Heart left ventricle (tissue), 16 donors: ENCODE data around the gene PKDCC. TPM values are rescaled to one million over a fixed set of nuclear protein-coding genes. Genes with fewer than 3 reads are reported as not detected.

ENCODE experiments used
- ATAC-seq, 4 donors: fragments of 200-7000 bp; cut with Tn5 transposase; one replicate each; pipeline ENCODE4 v1.9.1; 2020 to 2022; ENCODE audit warnings: moderate library complexity in 4 of 4, mild to moderate bottlenecking in 3 of 4, moderate number of reproducible peaks in 1 of 4
- DNase-seq, 5 donors: peaks; one replicate each; pipeline ENCODE4 v3.0.0-alpha.2; 2020
- H3K27ac ChIP-seq, 12 donors: fragments of 200-600 bp; sonication (generic) in 4 of 12; one replicate each; pipeline versions ENCODE4 v1.5.0 to v1.8.0; 2016 to 2022; ENCODE audit warnings: mild to moderate bottlenecking in 2 of 12
- H3K27me3 ChIP-seq, 9 donors: fragments of 200-600 bp; sonication (generic) in 2 of 9; one replicate each; pipeline versions ENCODE4 v1.5.1 to v1.8.0; 2016 to 2022; ENCODE audit warnings: mild to moderate bottlenecking in 3 of 9
- H3K36me3 ChIP-seq, 9 donors: fragments of 200-600 bp; sonication (generic) in 2 of 9; one replicate each; pipeline versions ENCODE4 v1.5.0 to v1.8.0; 2018 to 2022; ENCODE audit warnings: mild to moderate bottlenecking in 2 of 9
- H3K4me1 ChIP-seq, 12 donors: fragments of 200-600 bp; sonication (generic) in 4 of 12; one replicate each; pipeline versions ENCODE4 v1.5.0 to v1.8.0; 2016 to 2022; ENCODE audit warnings: mild to moderate bottlenecking in 3 of 12
- H3K4me3 ChIP-seq, 12 donors: fragments of 200-600 bp; sonication (generic) in 4 of 12; one replicate each; pipeline versions ENCODE4 v1.5.0 to v1.8.0; 2017 to 2022; ENCODE audit warnings: mild to moderate bottlenecking in 9 of 12, moderate library complexity in 4 of 12
- H3K9me3 ChIP-seq, 12 donors: fragments of 200-600 bp; sonication (generic) in 4 of 12; one replicate each; pipeline versions ENCODE4 v1.5.0 to v1.8.0; 2016 to 2022; ENCODE audit warnings: mild to moderate bottlenecking in 1 of 12
- POLR2A ChIP-seq, 2 donors: fragments of 450-650 bp; IDR thresholded peaks; one replicate each; pipeline ENCODE4 v1.6.1; 2017; ENCODE audit warnings: antibody characterized with exemption in 2 of 2, mild to moderate bottlenecking in 2 of 2, moderate library complexity in 2 of 2
- WGBS, 4 donors: extraction: QIAGEN DNeasy Blood & Tissue Kit in 2 of 4; methylation state at CpG; one replicate each; pipeline versions ENCODE4 v1.1.5 to v1.1.7; 2013 to 2018; 5-methylcytosine and 5-hydroxymethylcytosine counted together
- intact Hi-C, 10 donors: fragments of 100-400 bp; cut with DNase I; formaldehyde crosslinking; loops; one replicate each; pipeline versions ENCODE4 v1.11.1 to v1.14.2; 2022
- polyA plus RNA-seq, 2 donors: library from polyadenylated mRNA; stranded (reverse); fragments of 200-250 nt; gene quantifications; one replicate each; pipeline ENCODE4 v1.2.3, GENCODE V29; 2013
- total RNA-seq, 9 donors: library from RNA; depleted of rRNA in 2 of 9; stranded (reverse); fragments of >200 nt in 2 of 9; fragmentation: NEBNext Ultra II Directional in 3 of 9; extraction: Animal tissue kit (Norgen Biotek cat#: 25700) in 3 of 9; gene quantifications; one replicate each; pipeline versions ENCODE4 v1.1.0 to v1.2.4, GENCODE V29; 2016 to 2023
- TF ChIP-seq, protein P1 (sequence below), 12 donors: fragments of 200-600 bp; sonication (generic) in 4 of 12; IDR thresholded peaks; one replicate each; pipeline versions ENCODE4 v1.5.0 to v1.8.0; 2018 to 2022; ENCODE audit warnings: antibody characterized with exemption in 12 of 12, mild to moderate bottlenecking in 5 of 12
- donor health status: ischemic (EF 13 %, LVEDD 7.1; RV severe dilation, severe dysfunction).
- donor health status: healthy with polysubstance abuse.
- donor health status: DM: no; HTN: yes; CAD: no.
- donor health status: DM: no; HTN: no; CAD: no.
- donor health status: ischemic (EF 25% LVEDD 6.9; RV normal size, moderate dysfunction).
- donor health status: ischemic (EF 25% LVEDD 5.7; RV mildly dilated, moderate dysfunction).
- donor health status: healthy.
- donor health status: DM: yes; HTN: yes; CAD: no.
- donor health status: ischemic (EF 35%, LVEDD 5.7; RV mildly dilated, moderate dysfunction).
- donor health status: nonischemic (EF 11% LVEDD 7.7; RV severe dilation, severe dysfunction).
- donor health status: DM: yes; HTN: yes; CAD: no.
- donor health status: PGD.
- donor health status: ischemic (EF 29% LVEDD 5.4; RV normal size, mild dysfunction).
- donor health status: nonischemic (EF 23%, LVEDD 6.1; RV moderate dilation, normal function).

Gene PKDCC
- total and polyA plus RNA-seq, 11 donors, result 22.7 to 124 (median 53.2) TPM

DNA sequence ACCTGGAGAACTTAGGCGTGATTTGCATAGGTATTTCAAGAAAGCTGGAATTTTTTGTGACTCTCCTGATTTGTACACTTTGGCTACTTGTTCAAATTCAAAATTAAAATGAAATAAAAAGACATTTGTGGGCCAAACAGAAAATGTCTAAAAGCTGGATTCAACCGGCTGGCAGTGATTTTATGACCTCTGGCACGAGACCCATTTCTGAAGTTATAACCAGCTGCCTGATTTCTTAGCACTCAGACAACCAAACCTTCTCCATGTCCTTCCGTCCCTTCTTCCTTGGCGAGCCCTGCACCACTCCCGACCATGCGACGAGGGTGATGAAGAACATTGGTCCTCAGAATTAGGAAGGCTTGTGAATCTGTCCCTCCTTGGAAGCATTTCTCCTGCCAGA is 19.7 kb downstream of the PKDCC start:
- Histone ChIP-seq H3K4me1 (peaks cover 0 to 26% (median 13%) of the 10 kb centered on the region in 12 donors), H3K36me3 (no peaks in the 10 kb centered on the region), H3K27me3 (no peaks in the 10 kb centered on the region), H3K9me3 (peaks cover 0 to 2% (median 0%) of the 10 kb centered on the region in 12 donors), H3K27ac (no peak overlapping the region), H3K4me3 (no peak overlapping the region)
- no peak for ATAC-seq
- no peak for DNase-seq
- intact Hi-C loops, result no loop called here
- 88 to 93% (median 90%) methylated on average over 8 of the region's 8 CpGs for WGBS, 4 donors
- no peak for TF ChIP-seq POLR2A (IDR thresholded peaks at IDR 0.05)

DNA sequence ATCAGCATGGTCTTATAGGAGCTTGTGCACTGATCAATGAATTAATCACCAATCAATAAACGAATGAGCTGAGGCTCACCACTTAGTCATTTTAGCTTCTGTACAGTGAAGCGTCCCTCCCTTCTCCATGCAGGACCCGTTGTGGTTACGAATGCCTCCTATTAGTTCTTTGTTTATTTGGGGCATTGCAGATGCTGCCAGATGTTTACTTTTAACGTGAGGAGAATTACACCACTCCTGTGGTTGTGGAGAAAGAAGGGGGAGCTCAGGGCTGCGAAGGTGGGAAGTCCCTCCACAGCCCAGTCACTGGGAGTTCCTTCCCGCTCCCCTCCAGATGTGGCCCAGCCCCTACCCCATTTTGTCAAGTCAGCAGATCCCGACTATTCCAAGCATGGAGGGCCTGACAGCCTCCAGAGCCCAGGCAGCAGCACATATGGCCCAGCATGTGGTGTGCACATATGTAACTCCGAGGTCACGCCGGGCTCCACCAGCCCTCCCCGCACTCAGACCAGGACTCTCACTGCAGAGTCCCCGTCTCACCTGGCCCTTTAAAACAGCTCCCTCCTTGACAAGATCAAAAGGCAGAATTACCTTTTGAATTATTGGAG is 20.9 kb downstream of the PKDCC start:
- TF ChIP-seq, protein P1, sequence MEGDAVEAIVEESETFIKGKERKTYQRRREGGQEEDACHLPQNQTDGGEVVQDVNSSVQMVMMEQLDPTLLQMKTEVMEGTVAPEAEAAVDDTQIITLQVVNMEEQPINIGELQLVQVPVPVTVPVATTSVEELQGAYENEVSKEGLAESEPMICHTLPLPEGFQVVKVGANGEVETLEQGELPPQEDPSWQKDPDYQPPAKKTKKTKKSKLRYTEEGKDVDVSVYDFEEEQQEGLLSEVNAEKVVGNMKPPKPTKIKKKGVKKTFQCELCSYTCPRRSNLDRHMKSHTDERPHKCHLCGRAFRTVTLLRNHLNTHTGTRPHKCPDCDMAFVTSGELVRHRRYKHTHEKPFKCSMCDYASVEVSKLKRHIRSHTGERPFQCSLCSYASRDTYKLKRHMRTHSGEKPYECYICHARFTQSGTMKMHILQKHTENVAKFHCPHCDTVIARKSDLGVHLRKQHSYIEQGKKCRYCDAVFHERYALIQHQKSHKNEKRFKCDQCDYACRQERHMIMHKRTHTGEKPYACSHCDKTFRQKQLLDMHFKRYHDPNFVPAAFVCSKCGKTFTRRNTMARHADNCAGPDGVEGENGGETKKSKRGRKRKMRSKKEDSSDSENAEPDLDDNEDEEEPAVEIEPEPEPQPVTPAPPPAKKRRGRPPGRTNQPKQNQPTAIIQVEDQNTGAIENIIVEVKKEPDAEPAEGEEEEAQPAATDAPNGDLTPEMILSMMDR (IDR thresholded peaks at IDR 0.05), result no peak
- no peak for TF ChIP-seq POLR2A (IDR thresholded peaks at IDR 0.05)

DNA sequence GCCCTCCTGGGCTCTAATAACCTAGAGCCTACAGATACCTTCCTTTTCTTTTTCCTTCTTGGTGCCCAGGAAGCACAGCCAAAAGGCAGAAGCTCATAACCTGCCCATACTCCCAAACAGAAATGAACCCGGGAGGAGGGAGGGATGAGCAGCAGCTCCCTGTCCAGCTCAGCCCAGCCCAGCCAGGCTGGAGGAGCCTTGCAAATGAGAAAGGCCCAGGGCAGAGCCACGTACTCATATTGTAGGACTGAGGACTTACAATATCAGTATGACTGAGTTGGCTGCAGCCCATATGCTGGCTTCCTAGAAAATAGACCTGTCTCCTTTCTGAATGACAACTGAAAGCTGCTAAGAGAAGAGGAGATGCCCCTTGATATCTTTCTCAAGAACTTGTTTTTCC is 21.7 kb downstream of the PKDCC start:
- H3K27ac ChIP-seq, result no peak overlapping the region
- 75 to 85% (median 81%) methylated on average over 2 of the region's 2 CpGs for WGBS, 4 donors

More for the DNA sequence above, 20.9 kb downstream of the PKDCC start:
- Histone ChIP-seq H3K36me3 (no peaks in the 10 kb centered on the region), H3K27me3 (no peaks in the 10 kb centered on the region), H3K4me3 (no peak overlapping the region), H3K27ac (no peak overlapping the region), H3K9me3 (peaks cover 0 to 2% (median 0%) of the 10 kb centered on the region in 12 donors), H3K4me1 (peaks cover 0 to 32% (median 14%) of the 10 kb centered on the region in 12 donors)
- 88 to 94% (median 90%) methylated on average over 11 to 13 of the region's 13 CpGs for whole genome bisulfite sequencing, 4 donors
- ATAC-seq (no peak), DNase-seq (no peak)
- intact Hi-C loops, result no loop called here

DNA sequence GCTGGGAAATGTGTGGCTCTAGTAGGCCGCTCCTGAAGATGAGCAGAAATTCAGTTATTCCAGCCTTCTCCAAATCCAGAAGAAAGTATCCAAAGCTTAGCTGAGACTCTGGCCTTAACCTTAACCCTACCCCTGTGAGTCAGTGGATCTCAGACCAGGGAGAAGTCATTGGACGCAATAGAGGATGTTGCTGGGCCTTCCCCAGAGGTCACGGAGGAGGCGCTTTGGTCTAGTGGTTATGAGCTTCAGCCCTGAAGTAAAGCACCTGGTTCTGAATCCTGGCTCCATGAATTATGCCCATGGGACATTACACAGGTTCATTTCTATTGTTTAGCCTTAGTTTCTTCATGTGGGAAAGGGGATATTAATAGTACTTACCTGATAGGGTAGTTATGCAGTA is 24.0 kb downstream of the PKDCC start:
- peak overlapping the region in 1 of 12 donors; percentile 39 for H3K27ac ChIP-seq
- DNase-seq (peak in 1 of 5 donors; percentile 58), ATAC-seq (peak in 3 of 4 donors; percentile 50 to 76 (median 52))
- H3K4me3 ChIP-seq, result no peak overlapping the region
- TF ChIP-seq, protein P1 (IDR thresholded peaks at IDR 0.05), result no peak
- TF ChIP-seq POLR2A (IDR thresholded peaks at IDR 0.05), result no peak
- H3K27me3 ChIP-seq, result no peaks in the 10 kb centered on the region
- H3K36me3 ChIP-seq, result no peaks in the 10 kb centered on the region
- WGBS, 4 donors, result 71 to 89% (median 86%) methylated on average over 4 of the region's 4 CpGs
- H3K9me3 ChIP-seq, result no peaks in the 10 kb centered on the region
- H3K4me1 ChIP-seq, result peaks cover 0 to 24% (median 13%) of the 10 kb centered on the region in 12 donors
- intact Hi-C loops, result no loop called here

More for the DNA sequence above, 21.7 kb downstream of the PKDCC start:
- intact Hi-C loops, result no loop called here
- Histone ChIP-seq H3K4me1 (peaks cover 0 to 26% (median 13%) of the 10 kb centered on the region in 12 donors), H3K9me3 (peaks cover 0 to 2% (median 0%) of the 10 kb centered on the region in 12 donors), H3K27me3 (no peaks in the 10 kb centered on the region), H3K4me3 (no peak overlapping the region), H3K36me3 (no peaks in the 10 kb centered on the region)
- ATAC-seq (no peak), DNase-seq (no peak)
- no peak for TF ChIP-seq POLR2A (IDR thresholded peaks at IDR 0.05)
- TF ChIP-seq, protein P1 (IDR thresholded peaks at IDR 0.05), result no peak
